CD4-positive, alpha-beta T cell treated with Interleukin-6 for 4 hours (primary cell): ENCODE measurements around the gene PERCC1.
"Not testable (repeated sequence)": the region's sequence is repeated elsewhere in the genome, so short reads cannot be mapped to it uniquely, and the experiment has no call there.

Experiments
- DNase-seq: peaks from one replicate; pipeline ENCODE4 v3.0.0-alpha.2; 2020; ENCODE audit warnings: mixed read lengths

The PERCC1 gene

DNA sequence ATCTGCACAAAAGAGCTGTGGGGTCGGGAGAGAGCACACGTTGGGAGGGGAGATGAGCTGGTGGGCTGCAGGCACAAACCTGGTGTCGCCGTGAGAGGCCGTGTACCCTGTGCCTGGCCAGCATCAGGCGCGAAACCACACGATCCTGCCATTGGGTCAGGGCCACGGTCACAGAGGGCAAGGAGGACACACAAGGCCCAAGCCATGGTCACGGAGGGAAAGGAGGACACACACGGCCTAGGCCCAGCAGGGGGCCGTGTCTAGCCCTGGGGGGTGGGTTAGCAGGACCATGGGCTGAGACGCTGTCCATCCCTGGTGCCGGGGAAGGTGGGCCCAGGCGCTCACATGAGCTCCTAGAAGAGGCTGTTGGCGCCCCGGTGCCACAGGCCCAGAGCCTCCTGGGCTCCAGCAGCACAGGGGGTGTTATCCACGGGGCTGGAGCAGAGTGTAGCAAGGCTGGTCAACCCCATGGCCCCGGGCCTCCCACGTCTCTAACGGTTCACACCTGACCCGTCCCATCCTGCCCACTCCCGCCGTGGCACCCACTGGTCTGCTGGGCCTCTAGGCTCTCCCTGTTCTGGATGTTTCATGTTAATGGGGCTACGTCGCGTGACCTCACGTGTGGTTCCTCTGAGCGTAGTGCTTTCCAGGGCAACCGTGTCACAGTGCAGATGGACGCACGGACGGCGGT is 21.0 kb downstream of the PERCC1 start:
- DNase-seq: no peak

DNA sequence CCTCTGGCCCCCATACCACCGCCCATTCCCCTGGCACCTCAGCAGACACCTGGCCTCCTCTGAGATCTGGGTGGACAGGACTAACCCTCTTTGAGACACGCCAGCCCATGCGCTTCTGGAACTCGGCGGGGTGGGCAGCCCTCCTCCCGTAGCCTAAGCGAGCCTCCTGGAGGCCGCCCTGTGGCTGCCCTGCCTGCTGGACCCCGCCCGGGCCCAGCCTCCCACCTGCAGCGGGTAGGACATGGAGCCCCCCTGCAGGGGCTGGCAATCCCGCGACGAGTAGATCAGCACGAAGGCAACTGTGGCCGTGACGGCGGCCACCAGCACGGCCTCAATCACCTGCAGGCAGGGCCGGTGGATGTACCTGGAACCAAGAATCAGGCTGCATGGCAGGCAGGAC is 21.7 kb downstream of the PERCC1 start:
- no peak for DNase-seq

DNA sequence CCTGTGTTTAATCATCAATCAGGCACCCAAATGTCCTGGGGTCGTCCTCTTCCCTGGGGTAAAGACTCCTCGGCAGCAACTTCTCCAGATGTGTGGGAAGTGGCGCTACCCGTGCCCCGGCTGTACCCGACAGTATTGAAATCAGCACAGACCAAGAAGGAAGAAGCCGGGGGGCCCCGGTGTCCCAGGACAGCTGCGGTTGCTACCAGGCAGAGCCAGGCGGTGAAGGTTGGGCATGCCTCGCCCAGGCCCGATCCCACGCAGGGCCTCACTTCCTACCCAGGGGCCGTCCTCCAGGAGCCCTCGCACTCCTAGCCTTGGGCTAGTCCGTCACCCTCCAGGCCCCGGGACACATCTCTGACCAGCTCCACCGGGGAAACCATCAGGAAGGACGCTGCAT is 22.4 kb downstream of the PERCC1 start:
- no peak for DNase-seq

DNA sequence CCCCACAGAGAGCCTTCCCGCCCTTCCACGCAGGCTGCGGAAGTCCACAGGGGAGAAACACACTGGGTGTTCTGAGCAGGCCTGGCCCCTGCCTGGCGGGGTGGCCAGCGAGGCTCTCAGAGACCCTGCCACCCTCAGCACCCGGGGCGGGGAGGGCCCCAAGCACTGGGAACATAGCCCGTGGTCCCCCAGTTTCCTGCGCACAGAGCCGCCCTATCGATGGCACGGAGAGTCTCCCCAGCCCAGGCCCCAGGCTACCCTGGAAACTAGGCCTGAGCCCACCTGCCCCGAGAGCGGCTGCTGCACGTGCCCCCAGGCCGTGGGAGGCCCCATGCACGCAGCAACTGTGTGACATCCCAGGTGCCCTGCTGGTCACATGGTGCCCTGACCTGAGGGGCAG is 23.7 kb downstream of the PERCC1 start:
- DNase-seq: no peak

DNA sequence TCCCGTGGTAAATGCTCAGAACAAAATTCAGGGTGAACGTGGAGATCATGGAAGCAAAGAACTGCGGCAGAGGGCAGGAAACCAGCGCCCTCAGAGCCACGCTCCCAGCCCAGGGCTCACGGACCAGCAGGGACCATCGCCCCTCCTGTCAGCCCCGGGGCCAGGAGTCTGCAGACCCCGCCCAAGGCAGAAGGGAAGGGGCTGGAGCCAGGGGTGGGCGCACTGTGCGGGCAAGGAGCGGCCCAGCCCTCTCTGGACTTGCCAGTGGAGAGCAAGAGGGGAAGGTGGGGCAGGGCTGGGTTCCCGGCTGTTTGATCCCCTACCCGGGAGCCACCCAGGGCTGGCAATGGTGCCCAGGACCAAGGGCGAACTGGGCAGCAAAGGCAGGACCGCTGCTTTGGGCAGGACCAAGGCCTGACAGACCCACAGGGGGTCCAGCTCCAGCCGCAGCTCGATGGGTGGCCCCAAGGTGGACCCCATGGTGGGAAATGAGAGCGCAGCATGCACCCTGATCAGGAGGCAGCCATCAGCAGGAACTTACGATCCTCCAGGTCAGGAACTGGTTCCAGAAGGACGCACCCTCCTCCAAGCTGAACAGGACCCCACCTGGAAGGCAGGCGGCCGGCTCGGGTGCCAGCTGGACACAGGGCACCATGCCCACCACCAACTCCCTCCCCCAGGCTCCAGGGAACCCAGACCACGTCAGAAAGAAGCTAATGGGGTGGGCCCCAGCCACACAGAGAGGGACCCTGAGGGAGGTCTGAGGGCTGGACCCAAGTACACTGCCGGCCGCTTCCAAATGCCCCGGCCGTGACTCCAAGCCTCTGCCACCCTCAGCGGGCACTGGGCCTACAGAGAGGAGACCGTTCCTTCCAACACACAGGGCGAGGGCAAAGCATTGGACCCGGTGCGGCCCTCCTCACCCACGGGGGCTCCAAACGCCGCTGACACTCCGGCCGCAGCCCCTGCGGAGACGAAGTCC is 24.6 kb downstream of the PERCC1 start:
- DNase-seq: no peak

DNA sequence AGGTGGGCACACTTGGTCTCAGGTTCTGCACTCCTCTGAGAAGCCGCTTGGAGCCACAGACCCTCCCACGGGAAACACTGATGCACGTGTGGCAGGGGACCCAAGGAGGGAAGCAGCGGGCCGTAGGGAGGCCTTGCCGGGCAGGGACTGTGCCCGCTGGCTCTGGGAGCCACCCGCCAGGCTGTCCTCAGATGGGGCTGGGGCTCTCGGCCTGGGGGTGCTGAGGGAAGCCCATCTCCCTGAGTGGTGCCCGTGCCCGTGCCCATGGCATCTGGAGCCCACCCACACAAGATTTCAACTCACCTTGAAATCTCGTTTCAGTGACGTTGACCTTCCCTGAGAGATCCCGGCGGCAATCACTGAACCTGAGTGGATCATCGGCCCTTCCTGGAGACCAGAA is 26.1 kb downstream of the PERCC1 start:
- no peak for DNase-seq

DNA sequence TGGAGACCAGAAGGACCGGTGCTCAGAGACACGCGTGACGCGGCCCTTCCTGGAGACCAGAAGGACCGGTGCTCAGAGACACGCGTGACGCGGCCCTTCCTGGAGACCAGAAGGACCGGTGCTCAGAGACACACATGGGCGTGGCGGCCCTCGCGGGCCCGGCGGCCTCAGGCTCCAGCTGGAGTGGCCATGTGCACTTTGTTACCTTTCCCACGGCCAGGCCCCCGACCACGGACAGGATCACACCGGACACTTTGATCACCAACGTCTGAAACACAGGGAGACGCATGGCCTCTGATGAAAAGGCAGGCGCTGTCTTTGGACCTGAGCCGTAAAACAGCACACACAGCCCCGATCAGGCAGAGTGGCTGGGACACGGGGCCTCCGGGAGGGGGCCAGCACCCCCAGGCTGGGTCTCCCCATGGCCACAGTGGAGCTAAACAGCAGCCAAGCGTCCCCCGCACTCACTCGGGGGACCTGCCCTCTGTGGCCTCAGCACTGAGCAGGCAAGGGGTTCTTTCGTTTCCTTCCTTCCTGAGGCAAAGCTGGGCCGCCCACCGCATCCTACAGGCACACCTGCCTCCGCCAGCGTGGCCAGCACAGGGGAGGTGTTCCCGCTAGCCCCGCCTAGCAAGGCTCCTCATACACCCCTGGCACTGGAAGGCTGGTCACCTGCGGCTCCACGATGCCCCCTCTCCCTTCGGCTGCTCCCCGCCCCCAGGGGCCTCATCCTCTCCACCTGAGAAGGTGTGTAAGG is 26.8 kb downstream of the PERCC1 start:
- DNase-seq: no peak

DNA sequence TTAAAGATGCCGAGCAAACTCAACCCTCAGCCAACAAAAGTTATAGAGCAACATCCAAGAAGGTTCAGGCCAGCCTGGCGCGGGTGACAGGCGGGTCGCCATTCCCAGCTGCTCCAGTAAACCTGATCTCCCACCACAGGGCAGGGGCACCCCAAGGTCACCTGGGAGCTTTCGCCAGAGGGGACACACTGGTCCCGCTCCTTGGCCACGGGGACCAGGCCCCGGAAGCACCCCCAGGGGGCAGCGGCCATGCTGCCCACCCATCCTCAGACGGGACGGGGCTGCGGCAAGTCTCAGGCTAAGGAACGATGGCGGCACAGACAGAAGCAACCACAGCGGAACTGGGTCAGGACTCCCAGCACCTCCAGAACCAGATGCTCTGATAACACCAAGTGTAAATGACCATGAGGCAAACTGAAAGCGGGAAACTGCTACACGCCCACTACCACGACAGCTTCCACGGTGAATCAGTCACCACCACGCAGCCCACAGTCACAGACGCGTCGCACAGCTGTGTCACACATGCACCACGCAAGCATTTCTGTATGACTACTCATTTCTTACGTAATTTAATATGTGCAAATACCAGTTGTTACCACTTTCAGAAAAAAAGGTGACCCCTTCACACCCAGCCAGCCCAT is 27.6 kb downstream of the PERCC1 start:
- no peak for DNase-seq

DNA sequence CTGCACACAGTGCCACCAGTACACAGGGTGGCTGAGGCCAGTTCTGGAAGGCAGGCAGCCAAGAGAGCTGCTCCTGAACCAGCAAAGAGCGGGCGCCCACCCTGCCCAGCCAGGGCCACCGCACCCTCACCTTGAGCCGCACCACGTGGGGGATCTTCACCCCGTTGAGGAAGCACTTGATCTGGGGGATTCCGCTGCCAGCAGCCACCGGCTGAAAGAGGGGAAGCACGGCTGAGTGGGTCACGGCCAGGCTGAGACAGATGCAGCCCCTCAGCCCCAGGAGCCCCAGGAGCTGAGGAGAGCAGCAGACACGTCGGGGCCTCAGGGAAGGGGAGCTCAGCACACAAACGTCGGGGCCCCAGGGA is 28.1 kb downstream of the PERCC1 start:
- DNase-seq: no peak

DNA sequence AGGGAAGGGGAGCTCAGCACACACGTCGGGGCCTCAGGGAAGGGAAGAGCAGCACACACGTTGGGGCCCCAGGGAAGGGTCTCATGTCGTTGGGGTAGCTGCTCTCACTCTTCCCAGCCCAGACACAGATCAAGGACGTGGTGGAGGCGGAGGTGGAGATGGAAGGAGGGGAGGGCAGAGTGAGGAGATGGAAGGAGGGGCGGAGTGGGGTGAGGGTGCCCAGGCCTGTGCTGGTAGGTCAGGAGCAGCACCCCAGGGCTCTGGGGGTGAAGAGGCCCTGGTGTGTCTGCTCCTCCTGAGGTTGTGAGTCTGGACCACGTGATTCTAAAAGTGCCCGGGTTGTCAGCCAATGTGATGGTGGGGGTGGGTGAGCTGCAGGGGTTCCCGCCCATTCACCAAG is 29.1 kb downstream of the PERCC1 start:
- no peak for DNase-seq

DNA sequence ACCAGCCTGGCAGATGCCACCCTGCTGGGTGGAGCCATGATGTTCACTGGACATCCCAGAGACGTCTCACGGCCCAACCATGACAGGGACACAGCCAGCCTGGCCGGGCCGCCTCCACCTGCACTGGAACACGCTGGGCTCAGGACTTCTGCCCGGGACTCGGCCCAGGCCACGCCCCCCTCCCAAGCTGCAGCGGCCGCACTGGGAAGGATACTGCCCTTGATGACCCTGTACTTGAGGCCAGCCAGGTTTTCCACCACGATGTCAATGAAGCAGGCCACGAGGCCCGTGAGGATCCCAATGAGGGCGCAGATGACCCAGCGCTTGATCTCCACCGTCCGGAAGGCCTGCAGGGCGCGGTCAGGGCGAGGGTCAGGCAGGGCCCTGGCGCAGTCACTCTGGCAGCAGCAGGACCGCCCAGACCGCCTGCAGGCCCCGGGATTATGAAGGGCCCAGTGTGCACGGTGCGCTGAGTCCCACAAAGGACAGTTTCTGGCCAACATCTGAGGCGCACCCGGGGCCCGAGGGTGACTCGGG is 29.8 kb downstream of the PERCC1 start:
- no peak for DNase-seq

DNA sequence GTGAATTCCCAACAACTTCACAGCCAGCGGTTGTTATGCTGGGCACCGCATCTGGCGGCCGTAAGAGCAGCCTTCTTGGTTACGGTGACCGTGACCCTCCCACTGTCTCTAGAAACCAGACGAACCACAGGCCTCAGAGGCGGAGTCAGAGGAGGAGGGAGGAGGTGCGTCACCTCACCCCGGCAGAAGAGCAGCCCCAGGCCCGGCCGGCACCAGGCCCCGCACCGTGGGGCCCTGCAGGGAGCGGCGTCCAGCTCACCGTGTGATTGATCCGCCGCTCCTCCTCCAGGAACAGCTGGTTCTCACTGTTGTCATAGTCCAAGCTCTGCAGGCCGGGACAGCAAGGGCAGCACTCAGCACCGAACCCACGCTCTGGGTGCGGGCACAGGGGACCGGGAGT is 30.3 kb downstream of the PERCC1 start:
- DNase-seq: no peak

DNA sequence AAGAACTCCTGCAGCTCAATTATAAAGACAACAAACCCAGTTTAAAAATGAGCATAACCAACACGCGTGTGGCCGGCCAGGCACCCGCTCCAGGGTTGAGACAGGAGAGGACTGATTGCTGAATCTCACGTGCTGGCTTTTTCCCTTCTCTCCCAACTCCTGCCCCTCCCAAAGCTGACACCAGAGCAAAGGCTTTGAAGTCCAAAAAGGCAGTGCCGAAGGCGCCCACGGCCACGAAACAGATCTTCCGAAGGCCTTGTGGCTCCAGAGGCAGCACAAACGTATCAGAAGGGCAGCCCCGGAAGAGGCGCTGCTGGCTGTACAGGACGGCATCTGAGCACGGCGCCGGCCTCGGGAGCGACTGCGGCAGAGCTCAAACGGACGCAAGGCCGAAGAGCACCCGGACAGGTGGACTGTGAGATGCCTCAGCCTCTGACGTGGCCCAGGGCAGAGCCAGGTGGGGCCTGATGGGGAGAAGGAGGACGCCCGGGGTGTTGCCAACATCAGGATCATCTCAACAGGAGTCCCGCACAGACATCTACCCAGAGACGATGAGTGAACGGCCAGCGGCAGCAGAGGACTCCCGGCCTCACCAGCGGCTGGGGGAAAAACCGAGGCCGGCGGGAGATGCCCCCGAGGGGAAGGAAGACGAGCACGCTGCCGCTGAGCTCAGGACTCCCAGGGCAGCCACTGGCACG is 33.5 kb downstream of the PERCC1 start:
- DNase-seq: no peak

DNA sequence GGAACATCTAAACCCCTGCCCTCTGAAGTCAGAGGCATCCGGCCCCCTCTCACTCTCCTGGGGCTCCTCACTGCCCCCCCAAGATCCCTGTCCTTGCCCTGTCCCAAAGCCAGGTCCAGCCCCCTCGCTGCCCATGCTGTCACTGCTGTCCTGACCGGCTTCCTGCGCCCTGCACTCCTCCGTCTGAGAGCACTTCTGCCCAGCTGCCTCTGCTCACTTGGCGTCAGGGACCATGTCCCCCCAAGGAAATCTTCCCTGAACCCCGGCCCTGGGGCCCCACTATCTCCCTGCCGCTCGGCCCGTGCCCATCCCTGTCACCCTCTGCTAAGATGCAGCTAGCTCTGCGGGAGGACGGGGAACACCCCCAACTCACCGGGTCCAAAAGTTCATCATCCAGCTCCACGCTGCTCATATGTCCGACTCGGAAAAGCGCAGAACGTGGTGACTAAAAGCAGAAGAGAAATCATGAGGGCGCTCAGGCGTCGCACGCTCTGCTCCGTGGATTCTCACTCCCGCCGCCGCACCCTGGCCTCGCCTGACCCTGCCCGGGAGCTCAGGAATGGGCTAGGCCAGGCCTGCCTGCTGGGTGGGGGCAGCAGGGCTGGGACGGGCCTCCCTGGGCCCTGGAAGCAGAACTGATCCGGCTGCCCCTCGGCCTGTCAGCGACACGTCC is 34.2 kb downstream of the PERCC1 start:
- DNase-seq: no peak

DNA sequence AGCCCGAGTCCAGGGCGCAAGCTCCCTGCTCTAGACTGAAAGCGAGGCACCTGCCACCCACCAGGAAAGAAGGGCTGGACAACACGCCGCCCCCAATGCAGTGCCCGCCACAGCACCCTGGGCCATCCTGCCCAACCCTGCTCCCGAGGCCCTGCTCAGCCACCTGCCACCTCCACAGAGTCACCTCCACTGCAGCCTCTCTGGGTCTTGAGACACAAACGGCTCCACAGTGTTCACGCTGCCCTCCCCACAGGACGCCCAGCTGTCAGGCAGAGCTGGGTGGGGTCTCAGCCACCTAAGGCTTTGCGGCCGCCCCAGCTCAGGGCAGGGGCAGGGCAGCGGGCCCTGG is 34.7 kb downstream of the PERCC1 start:
- no peak for DNase-seq

DNA sequence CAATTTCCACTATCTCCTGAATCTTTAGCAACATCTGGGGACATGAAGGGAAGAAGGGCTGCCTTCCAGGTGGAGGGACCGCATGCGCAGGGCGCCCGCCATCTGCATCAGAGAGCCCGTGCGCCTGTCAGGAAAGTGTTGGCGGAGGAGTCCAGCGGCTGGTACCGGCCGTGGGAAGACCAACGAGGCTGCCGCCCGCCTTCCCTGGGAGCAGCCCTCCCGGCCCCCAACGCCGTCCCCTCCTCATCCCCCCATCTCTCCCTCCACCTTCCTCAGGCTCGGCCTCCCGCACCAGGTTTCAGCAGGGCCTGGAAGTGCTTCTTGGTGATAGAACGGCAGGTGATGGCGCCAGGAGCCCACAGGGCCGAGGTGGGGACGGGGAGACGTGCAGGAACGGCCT is 35.2 kb downstream of the PERCC1 start:
- no peak for DNase-seq

DNA sequence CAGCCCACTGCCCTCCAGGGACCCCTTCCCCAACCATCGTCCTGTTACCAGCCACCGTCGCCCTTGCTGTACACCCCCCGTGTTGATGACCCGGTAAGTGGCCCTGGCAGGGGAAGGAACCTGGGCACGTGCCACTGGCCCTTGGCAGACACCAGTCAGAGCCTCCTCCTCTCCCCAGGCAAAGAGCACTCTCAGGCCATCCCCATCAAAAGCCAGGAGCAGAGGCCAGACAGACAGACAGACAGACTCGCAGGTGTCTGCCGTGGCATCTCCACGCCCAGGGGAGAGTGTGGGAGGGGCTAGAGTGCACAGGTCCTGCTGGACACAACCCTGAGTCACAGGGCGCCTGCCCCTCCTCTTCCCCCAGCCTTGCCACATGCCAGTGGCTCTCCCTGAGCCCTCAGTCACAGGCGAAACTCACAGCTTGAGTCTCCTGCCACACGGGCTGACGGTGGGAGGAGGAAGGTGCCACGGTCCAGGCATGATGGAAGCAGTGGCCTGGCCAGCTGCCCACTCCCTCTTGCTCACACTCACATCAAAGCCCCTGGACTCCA is 36.2 kb downstream of the PERCC1 start:
- DNase-seq: no peak

DNA sequence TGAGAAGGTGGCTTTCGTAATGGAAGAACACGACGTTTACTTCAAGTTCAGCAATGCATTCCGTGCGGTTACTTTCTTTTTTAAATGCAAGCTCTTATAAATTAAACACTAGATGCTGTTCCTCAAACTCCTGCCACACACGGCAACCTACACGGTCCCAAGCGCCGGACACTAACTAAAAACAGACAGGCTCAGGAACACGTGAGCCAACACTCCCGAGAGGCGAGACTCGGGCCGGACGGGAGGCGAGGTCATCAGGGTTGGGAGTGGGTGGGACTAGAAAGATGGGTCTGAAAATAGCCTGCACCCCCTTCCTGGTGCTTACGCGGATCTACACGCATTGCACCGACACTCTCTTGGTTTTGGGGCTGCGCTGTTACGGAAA is 37.5 kb downstream of the PERCC1 start:
- DNase-seq: no peak

DNA sequence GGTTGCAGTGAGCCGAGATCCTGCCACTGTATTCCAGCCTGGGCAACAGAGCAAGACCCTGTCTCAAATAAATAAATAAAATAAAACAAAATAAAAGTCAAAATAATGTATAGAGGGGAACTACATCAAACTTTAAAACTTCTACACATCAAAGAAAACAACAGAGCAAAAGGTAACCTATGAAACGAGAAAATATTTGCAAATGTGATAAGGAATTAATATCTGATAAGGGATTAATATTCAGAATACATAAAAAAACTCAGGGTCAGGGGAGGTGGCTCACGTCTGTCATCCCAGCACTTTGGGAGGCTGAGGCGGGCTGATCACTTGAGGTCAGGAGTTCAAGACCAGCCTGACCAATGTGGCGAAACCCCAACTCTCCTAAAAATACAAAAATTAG is 38.3 kb downstream of the PERCC1 start:
- DNase-seq: not testable (repeated sequence)

DNA sequence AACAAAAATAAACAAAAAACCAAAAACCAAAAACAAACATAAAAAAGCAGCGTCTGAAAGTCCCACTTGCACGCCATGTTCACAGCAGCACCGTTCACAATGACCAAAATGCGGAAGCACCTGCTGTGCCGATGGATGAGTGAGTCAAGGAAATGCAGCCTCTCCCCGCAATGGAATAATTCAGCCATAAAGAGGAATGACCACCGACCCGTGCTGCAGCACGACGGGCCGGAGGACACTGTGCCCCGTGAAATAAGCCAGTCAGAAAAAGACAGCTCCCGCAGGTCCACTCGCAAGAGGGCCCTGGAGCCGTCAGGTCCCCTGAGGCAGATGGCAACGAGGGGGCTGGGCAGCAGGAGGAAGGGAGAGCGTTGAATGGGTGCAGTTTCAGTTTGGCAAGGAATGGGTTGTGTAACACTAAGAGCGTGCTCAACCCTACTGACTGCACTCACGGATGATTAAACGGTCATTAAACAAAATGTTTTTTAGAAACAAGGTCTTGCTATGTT is 38.9 kb downstream of the PERCC1 start:
- no peak for DNase-seq
